A172 (cell line): ENCODE measurements around the gene TXN2. TPM values are rescaled to one million over a fixed set of nuclear protein-coding genes. Genes with fewer than 3 reads are reported as not detected.
"Not testable (repeated sequence)": the region's sequence is repeated elsewhere in the genome, so short reads cannot be mapped to it uniquely, and the experiment has no call there.

Source experiments
- DNase-seq: peaks from one replicate; pipeline ENCODE4 v3.0.0-alpha.2; 2015; ENCODE audit warnings: low spot score
- total RNA-seq: library from RNA; depleted of rRNA; stranded (reverse); fragments of >200 nt; shearing (Covaris generic); gene quantifications from 2 replicates; pipeline ENCODE4 v1.2.3, GENCODE V29; 2014; rRNA removed

TXN2 gene, protein sequence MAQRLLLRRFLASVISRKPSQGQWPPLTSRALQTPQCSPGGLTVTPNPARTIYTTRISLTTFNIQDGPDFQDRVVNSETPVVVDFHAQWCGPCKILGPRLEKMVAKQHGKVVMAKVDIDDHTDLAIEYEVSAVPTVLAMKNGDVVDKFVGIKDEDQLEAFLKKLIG
- 9.9 and 24.2 TPM in 2 replicates for total RNA-seq

GRCh38 chr22:36481393-36482168 is at the start of gene TXN2:
TXN2 (minus strand) TSS chr22:36481640; CDS start chr22:36480837, 803 bp downstream.
- peak; percentile 87 for DNase-seq

GRCh38 chr22:36528795-36529751 is 47.6 kb upstream of the TXN2 start, which contains the start of gene EIF3D:
EIF3D (minus strand) TSS chr22:36529166; CDS start chr22:36526121, 3,045 bp downstream.
- DNase-seq, result peak; percentile 95

DNA sequence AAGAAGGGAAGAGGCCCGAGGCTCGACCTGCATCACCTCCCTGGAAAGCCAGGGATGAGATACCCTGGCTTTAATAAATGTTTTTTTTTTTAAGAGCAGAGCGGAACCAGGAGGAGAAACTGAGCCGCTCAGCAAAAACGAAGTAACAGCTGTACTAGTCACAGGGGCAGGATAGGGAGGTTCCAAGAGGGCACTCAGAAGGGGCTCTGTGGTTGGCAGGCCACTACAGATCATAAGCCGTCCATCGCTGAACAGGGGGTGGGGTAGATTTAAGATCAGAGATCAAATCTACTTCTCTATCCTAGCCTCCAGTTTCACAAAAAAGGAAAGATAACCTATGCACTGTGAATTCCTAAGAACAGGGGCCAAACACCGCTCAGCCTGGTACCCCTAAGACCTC is 46.9 kb upstream of the TXN2 start:
- no peak for DNase-seq

- no peak for DNase-seq
Observed at GRCh38 chr22:36522662-36523061, 41.2 kb upstream of the TXN2 start.

DNA sequence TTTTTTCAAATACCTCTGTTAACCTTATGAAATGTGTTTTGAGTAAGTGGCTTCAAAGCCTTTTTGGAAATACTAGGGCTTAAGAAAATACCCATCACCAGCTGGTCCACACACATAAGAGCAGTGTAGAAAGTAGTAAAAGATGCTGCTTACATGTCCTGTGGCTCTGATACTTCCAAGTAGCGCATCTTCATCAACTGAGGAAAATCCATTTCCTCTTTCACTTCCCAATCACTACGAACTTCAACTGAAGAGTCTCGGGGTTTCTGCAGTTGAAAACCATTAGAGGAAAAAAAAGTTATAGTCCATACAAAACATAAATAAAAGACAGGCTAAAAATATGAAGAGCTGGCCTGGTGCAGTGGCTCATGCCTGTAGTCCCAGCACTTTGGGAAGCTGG is 39.0 kb upstream of the TXN2 start:
- no peak for DNase-seq

- not testable (repeated sequence) for DNase-seq
Observed at GRCh38 chr22:36519906-36520305, 38.5 kb upstream of the TXN2 start.

DNA sequence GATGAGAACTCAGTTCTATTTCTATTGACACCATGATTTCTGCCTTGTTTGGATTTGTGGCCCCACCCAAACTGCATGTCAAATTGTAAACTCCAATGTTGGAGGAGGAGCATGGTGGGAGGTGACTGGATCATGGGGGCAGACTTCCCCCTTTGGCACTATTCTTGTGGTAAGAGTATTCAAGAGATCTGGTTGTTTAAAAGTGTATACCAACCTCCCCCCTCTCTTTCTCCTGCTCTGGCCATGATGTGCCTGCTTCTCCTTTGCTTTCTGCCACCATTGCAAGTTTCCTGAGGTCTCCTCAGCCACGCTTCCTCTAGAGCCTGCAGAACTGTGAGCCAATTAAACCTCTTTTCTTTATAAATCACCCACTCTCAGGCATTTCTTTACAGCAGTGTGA is 33.3 kb upstream of the TXN2 start:
- no peak for DNase-seq

GRCh38 chr22:36512991-36513390 is 31.6 kb upstream of the TXN2 start:
- DNase-seq, result no peak

- DNase-seq, result no peak
Observed at GRCh38 chr22:36512333-36512732, 30.9 kb upstream of the TXN2 start.

DNA sequence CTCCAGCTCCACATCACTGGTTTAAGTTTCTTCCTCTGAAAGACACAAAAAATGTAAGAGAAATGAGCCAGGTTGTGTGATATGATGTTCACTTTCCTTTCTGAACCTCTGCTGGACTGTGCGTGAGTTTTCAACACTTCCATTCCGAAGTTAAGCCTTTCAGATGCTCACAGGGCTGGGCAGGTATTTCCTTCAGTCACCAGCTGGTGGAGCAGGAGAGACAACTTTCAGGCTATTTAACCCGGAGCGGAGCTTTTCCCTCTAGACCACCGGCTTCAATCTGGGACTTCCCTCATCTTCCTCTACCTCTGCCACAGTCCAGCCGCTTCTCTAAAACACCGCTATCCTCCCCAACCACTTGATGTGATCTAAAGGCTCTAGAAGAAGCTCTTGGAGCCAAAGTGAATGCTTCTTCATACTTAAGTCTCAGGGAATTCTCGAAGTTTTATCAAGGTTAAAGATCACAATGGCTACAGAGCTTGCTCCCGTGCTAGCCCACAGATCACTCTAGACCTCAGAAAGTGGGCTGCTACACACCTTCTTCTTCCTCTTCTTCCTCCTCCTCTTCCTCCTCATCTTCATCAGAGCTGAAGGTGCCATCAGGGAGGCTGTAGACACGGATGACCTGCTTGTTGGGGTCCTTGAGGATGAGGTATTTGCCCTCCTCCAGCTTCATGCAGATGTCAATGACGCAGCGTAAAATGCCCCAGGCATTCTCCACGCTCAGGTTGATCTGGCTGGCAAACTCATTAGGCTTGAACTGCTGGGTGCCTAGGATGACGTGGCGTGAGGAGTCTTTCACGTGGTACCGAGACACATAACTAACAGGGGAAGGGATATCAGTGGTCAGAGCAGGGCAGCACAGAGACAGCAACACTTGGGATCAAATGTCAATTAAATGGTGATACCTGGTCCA is 29.8 kb upstream of the TXN2 start:
- DNase-seq, result peak; percentile 48

DNA sequence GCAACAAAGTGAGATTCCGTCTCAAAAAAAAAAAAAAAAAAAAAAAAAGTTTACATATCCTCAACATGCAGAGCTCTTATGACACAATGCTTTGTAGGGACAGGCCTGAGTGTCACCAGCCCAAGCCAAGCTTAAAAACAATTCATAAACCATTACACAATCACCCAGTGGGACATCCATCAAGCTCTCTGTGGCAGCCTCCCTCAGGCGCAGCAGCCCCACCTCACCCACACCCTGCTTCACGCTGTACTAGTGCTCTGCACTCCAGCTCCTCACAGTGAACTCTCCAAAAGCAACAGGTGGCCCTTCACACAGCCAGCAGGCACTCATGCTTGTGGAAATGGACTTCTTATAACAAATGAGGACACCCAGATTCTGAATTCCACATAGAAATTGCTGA is 28.9 kb upstream of the TXN2 start:
- DNase-seq, result no peak

DNA sequence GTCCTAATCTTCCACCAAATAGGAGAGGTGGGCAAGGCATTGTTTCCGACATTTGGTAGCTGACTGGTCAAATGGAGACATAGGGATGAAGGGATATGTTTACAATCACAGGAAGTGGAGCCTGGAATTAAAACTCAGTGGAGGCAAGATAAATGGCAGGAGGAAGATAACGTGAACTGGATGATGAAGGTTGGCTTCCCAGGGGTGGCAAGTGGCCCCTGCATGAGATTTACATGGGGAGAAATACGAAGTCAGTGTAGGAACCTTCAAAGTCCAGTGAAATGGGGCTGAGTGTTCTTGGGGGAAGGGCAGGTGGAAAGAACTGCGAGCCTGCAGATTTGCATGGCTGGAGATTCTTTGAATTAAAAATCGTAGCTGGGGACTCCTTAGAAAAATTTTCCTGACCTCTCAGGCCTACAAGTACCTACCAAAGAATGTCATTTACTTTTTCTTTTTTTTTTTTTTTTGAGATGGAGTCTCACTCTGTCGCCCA is 26.1 kb upstream of the TXN2 start:
- no peak for DNase-seq

DNA sequence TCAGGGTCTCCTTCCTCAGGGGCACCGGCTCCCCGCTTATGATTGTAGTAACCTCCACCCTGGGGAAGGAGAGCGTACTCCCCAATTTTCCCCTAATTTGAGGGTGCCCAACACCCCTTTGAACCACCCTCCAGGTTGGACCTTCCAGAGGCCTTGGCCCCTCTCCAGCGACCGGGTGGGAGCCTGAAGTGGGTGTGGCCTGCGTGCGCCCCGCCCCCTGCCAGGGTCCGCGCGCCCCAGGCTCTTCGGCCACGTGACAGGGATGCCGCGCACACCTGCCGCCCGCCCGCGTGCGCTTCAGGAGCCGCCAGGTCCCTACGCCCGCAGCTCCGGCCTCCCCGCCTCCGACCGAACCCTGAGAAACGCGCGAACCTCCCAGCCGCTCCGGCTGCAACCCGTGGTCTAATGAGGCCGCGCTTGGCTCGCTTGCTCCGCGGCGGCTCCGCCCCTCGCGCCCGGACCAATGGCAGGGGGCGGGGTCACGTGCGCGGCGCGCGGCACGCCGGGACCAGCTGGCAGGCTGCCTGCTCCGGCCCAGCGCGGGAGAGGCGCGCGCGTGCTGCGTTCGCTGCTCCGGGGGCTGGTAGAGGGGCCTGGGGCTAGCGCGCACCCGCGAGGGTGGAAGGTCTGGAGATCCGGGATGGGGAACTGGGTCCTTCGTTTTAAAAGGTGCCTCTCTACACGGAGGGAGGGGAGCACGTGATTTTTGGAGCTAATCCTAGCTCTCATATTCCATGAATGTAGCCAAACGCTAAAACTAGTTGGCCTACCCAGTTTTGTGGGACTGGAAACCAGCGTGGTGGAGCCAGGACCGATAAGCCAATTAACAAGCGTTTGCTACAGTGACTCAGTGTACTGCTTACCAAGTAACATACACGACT is 25.4 kb upstream of the TXN2 start, which contains the start of gene FOXRED2:
FOXRED2 (minus strand) TSS at position 404 of the 881 bp plus-strand sequence. CDS start 618 bp downstream, outside the sequence.
- peak; percentile 46 for DNase-seq

DNA sequence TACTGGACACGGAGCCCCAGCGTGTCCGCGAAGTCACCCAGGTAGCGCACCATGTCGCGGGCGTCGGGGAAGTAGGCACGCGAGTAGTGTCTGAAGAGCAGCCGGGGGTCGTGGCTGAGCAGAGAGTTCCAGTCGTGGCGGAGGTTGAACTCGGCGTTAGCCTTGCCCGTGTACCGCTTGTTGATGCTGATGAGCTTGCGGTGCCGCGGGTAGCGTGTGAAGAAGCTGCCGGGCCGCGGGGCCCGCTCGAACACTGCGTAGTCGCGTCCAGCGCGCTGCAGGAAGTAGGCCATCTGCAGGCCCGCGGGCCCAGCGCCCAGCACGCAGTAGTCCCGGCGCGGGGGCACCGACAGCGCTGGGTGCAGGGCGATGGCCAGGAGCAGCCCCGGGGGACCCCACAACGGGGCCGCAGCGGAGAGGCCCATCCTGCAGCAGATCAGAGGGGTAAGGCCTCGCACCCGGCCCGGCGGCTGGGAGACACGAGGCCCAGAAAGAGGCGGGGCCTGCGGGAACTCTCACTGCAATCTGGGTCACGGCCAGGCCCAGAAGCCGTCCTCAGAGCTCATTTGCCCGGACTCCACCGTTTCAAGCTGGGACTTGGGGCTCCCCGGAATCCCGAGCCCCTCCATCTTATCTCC is 24.7 kb upstream of the TXN2 start:
- DNase-seq, result no peak

- no peak for DNase-seq
Observed at GRCh38 chr22:36497910-36498665, 16.6 kb upstream of the TXN2 start.

DNA sequence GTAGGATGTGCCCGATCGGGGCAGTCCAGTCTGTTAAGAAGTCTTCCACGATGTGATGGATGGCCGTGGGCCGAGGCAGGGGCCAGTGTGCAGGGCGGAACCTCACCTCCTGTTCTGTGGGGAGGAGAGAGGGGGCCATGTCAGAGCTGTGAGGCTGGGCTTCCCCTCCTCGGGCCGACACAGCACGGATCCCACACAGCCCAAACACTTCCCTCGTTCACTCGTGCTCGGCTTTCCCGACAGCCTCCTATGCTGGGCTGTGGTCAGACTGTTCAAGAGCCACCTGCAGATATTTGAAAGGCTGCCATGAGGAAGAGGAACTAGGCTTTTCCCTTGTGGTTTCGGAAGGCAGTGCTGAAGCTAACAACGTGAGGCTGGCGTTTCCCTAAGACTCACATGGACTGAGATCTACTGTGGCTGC is 12.3 kb upstream of the TXN2 start:
- DNase-seq, result peak; percentile 22

DNA sequence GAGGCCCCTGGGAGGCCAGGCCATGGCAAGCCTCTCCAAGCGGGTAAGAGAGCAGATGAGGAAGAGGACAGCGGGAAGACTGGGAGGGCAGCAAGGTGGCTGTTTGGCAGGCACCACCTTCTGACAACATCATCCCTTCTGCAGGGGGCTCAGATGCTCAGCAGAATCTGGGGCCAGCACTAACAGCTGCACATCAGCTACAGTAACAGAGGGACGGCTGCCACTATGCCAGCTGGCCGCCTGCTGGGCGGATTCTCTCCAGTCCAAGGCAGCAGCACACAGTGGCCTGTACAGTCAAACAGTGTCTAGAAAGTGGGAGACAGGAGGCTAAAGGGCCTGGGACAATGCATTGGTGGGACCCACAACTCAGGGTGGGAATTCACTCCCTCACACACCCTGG is 10.7 kb upstream of the TXN2 start:
- no peak for DNase-seq

- no peak for DNase-seq
Observed at GRCh38 chr22:36491155-36491554, 9.7 kb upstream of the TXN2 start.
